Measurements from ENCODE around the gene GRIK4.
"Not testable (repeated sequence)": the region's sequence is repeated elsewhere in the genome, so short reads cannot be mapped to it uniquely, and the experiment has no call there.

The GRIK4 gene

DNA sequence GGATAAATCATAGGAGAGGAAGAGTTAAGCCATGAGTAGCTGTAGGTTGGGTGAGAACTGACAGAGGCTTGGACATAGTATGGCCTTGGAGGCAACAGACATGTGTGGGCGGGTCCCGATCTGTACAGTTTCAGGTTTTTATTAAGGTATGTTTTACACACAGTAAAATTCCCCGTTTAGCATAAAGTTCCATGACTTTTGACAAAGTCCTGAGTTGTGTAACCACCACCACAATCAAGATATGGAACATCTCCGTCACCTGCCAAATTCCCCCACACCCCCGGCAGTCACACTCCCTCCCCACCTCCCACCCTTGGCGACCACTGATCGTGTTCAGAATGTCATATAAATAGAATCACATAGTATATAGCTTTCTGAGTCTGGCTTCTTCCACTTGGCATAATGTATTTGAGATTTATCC is 68.1 kb downstream of the GRIK4 start:
- Histone ChIP-seq H3K36me3 (ENCODE audit: control insufficient read depth, insufficient read depth, low read length) (no peaks in the 10 kb centered on the region), H3K27ac (ENCODE audit: low read depth, low read length) (no peak overlapping the region), H3K27me3 (ENCODE audit: control insufficient read depth, insufficient read depth, low read length) (no peaks in the 10 kb centered on the region), H3K4me3 (ENCODE audit: low read length) (no peak overlapping the region), H3K4me1 (ENCODE audit: control insufficient read depth, insufficient read depth, low read length) (no peaks in the 10 kb centered on the region), H3K9ac (ENCODE audit: low read length) (no peak overlapping the region)

DNA sequence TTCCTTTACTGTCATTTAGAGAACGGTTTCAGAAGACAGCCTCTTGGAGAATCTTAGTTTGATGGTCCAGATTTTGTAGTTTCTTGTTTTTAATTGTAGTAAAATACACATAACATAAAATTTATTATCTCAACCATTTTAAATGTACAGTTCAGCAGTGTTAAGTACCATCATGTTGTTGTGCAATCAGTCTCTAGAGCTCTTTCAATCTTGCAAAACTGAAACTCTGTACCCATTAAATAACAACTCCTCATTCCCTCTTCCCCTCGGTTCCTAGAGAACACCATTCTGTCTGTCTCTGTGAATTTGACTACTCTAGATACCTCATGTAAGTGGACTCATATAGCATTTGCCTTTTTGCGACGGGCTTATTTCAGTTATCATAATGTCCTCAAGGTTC is 69.8 kb downstream of the GRIK4 start:
- Histone ChIP-seq H3K27ac (ENCODE audit: low read depth, low read length) (no peak overlapping the region), H3K4me1 (ENCODE audit: control insufficient read depth, insufficient read depth, low read length) (no peaks in the 10 kb centered on the region)

DNA sequence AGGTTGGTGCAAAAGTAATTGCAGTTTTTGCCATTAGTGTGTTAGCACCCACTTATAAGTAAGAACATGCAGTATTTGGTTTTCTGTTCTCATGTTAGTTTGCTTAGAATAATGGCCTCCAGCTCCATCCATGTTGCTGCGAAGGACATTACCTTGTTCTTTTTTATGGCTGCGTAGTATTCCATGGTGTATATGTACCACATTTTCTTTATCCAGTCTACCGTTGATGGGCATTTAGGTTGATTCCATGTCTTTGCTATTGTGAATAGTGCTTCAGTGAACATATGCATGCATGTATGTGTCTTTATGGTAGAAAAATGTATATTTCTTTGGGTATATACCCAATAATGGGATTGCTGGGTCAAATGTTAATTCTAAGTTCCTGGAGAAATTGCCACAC is 71.0 kb downstream of the GRIK4 start:
- H3K4me3 ChIP-seq (ENCODE audit: low read length); H3K9ac ChIP-seq (ENCODE audit: low read length); H3K36me3 ChIP-seq (ENCODE audit: control insufficient read depth, insufficient read depth, low read length); H3K27ac ChIP-seq (ENCODE audit: low read depth, low read length); H3K4me1 ChIP-seq (ENCODE audit: control insufficient read depth, insufficient read depth, low read length); H3K27me3 ChIP-seq (ENCODE audit: control insufficient read depth, insufficient read depth, low read length): not testable (repeated sequence)

More for the DNA sequence above, 69.8 kb downstream of the GRIK4 start:
- Histone ChIP-seq H3K4me3 (ENCODE audit: low read length) (no peak overlapping the region), H3K27me3 (ENCODE audit: control insufficient read depth, insufficient read depth, low read length) (no peaks in the 10 kb centered on the region), H3K36me3 (ENCODE audit: control insufficient read depth, insufficient read depth, low read length) (no peaks in the 10 kb centered on the region), H3K9ac (ENCODE audit: low read length) (no peak overlapping the region)

DNA sequence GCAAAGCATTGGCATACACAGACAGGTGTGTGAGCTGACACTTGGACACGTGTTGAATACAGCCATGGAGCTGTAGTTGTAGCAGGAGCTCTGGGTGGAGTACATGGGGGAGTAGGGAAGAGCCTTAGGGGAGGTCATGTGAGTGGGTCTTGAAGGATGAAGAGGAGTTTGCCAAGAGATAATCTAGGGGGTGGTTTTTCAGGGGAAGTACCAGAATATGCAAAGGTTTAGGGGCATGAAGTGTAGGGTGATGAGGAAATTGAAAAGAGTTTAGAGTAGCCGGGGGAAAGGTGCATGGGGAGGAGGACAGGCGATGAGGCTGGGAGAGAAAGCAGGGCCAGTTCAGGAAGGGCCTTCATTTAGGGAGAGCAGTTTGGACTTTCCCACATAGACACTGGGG is 74.5 kb downstream of the GRIK4 start:
- H3K27ac ChIP-seq (ENCODE audit: low read depth, low read length): no peak overlapping the region
- no peak overlapping the region for H3K4me3 ChIP-seq (ENCODE audit: low read length)
- no peak overlapping the region for H3K9ac ChIP-seq (ENCODE audit: low read length)
- no peaks in the 10 kb centered on the region for H3K27me3 ChIP-seq (ENCODE audit: control insufficient read depth, insufficient read depth, low read length)
- H3K4me1 ChIP-seq (ENCODE audit: control insufficient read depth, insufficient read depth, low read length): no peaks in the 10 kb centered on the region
- H3K36me3 ChIP-seq (ENCODE audit: control insufficient read depth, insufficient read depth, low read length): no peaks in the 10 kb centered on the region

DNA sequence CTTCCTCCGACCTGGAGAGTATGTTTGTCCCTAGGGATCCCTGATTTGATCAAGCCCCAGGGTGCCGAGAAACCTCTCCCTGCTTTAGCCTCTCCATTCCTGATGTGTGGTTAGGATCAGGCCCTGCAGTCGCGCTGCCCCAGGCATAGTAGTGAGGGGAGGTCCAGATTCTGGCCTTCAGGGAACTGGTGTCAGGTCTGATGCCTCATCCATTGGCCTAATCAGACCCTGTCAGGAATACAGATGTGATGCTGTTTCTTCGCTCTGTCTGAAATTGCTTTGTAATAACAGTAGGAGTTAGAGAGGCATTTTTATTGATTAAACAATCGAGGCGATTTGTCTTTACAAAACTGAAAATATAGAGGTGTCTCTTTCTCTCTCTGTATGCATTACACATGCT is 75.2 kb downstream of the GRIK4 start:
- H3K36me3 ChIP-seq (ENCODE audit: control insufficient read depth, insufficient read depth, low read length): no peaks in the 10 kb centered on the region
- H3K9ac ChIP-seq (ENCODE audit: low read length): no peak overlapping the region
- no peak overlapping the region for H3K27ac ChIP-seq (ENCODE audit: low read depth, low read length)
- no peaks in the 10 kb centered on the region for H3K4me1 ChIP-seq (ENCODE audit: control insufficient read depth, insufficient read depth, low read length)
- no peak overlapping the region for H3K4me3 ChIP-seq (ENCODE audit: low read length)
- no peaks in the 10 kb centered on the region for H3K27me3 ChIP-seq (ENCODE audit: control insufficient read depth, insufficient read depth, low read length)

DNA sequence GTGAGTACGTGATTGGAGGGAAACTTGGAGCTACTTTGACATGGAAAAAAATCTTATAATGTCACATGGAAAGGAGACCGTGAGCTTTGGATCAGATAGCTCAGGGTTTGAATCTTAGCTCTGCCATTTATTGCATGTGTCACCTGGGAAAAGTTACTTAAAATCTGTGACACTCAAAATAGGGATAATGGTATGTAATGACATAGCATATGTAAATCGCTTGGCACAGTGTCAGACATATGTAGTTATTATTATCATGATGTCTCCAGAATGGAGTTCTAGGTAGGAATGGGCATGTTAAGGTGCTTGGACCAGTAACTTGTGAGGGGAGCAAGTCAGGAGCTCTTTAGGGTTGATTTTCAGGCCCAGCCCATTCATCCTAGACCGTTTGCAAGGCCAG is 75.8 kb downstream of the GRIK4 start:
- no peaks in the 10 kb centered on the region for H3K36me3 ChIP-seq (ENCODE audit: control insufficient read depth, insufficient read depth, low read length)
- H3K4me1 ChIP-seq (ENCODE audit: control insufficient read depth, insufficient read depth, low read length): no peaks in the 10 kb centered on the region
- no peak overlapping the region for H3K27ac ChIP-seq (ENCODE audit: low read depth, low read length)
- no peak overlapping the region for H3K9ac ChIP-seq (ENCODE audit: low read length)
- no peak overlapping the region for H3K4me3 ChIP-seq (ENCODE audit: low read length)
- H3K27me3 ChIP-seq (ENCODE audit: control insufficient read depth, insufficient read depth, low read length): no peaks in the 10 kb centered on the region

DNA sequence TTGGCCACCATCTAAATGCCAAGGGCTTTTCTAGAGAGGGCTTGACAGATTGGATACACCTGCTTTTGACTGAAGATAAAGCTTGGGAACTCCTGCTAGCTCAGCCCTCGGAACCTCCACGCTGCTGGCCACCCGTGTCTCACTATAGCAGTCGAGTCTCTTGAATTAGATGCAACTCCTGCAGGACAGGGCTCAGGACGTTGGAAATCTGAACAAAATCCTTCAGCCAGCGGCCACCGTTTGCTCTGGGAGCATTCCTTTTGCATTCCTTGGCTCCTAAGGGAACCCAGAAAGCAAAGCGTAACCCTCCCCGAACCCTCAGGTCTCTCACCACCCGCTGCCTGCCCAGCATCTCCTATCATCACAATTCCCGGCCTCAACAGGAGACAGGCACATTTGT is 77.8 kb downstream of the GRIK4 start:
- Histone ChIP-seq H3K9ac (ENCODE audit: low read length) (no peak overlapping the region), H3K4me3 (ENCODE audit: low read length) (no peak overlapping the region), H3K36me3 (ENCODE audit: control insufficient read depth, insufficient read depth, low read length) (no peaks in the 10 kb centered on the region), H3K4me1 (ENCODE audit: control insufficient read depth, insufficient read depth, low read length) (no peaks in the 10 kb centered on the region), H3K27ac (ENCODE audit: low read depth, low read length) (no peak overlapping the region), H3K27me3 (ENCODE audit: control insufficient read depth, insufficient read depth, low read length) (no peaks in the 10 kb centered on the region)

DNA sequence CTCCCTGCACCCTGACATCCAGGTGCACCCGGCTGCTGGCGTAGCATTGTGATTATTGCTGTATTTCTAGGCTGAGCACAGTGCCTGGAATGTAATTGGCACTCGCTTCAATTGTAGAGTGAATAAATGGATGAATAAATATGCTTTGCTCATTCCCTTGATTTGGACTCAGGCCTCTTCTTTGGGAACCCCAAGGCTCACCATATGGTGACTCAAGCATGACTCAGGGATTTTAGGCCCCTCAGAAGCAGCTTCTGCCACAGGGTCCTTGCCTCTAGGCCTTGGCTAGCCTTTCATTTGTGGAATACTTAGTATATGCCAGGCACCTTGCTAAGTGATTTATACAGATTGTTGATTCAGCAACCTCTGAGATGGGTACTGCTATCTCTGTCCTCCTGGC is 78.9 kb downstream of the GRIK4 start:
- H3K4me3 ChIP-seq (ENCODE audit: low read length): no peak overlapping the region
- no peak overlapping the region for H3K9ac ChIP-seq (ENCODE audit: low read length)
- H3K36me3 ChIP-seq (ENCODE audit: control insufficient read depth, insufficient read depth, low read length): no peaks in the 10 kb centered on the region

DNA sequence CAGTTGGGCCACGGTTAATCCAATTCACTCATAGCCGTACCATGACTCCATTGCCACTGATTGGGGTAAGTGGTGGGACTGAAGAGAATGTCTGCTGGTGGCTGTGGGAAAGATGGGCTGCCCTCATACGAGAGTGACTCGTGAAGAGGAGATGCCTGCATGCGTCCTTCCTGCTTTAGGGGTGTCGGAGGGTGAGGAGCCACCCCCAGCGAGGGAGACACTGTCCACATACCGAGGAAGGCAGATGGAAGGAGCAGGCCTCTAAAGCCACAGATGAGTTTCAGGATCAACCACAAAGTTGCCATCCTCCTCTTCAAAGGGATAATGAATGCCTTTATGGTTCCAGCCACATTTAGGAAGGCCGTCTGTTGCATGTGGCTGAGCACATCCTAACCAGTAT is 83.2 kb downstream of the GRIK4 start:
- no peak overlapping the region for H3K9ac ChIP-seq (ENCODE audit: low read length)
- no peak overlapping the region for H3K27ac ChIP-seq (ENCODE audit: low read depth, low read length)
- no peaks in the 10 kb centered on the region for H3K4me1 ChIP-seq (ENCODE audit: control insufficient read depth, insufficient read depth, low read length)
- H3K27me3 ChIP-seq (ENCODE audit: control insufficient read depth, insufficient read depth, low read length): no peaks in the 10 kb centered on the region
- H3K4me3 ChIP-seq (ENCODE audit: low read length): no peak overlapping the region
- no peaks in the 10 kb centered on the region for H3K36me3 ChIP-seq (ENCODE audit: control insufficient read depth, insufficient read depth, low read length)

More for the DNA sequence above, 78.9 kb downstream of the GRIK4 start:
- Histone ChIP-seq H3K4me1 (ENCODE audit: control insufficient read depth, insufficient read depth, low read length) (no peaks in the 10 kb centered on the region), H3K27me3 (ENCODE audit: control insufficient read depth, insufficient read depth, low read length) (no peaks in the 10 kb centered on the region), H3K27ac (ENCODE audit: low read depth, low read length) (no peak overlapping the region)

DNA sequence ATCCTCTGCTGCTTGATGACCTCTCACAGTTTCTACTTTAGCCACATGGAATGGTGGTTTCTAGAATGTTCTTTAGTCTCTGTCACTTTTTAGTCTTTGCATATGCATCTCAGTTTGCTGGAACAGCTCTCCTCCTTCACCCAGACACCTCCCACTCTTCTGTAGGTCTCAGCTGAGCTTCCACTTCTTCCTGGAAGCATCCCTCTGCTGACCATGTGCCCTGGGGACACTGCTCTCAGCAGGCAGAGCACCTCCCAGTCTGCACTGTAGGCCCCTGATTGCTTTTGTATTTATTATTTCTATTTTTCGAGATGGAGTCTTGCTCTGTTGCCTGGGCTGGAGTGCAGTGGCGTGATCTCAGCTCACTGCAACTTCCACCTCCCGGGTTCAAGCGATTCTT is 84.0 kb downstream of the GRIK4 start:
- Histone ChIP-seq H3K27ac (ENCODE audit: low read depth, low read length) (no peak overlapping the region), H3K9ac (ENCODE audit: low read length) (no peak overlapping the region), H3K27me3 (ENCODE audit: control insufficient read depth, insufficient read depth, low read length) (no peaks in the 10 kb centered on the region), H3K36me3 (ENCODE audit: control insufficient read depth, insufficient read depth, low read length) (no peaks in the 10 kb centered on the region), H3K4me1 (ENCODE audit: control insufficient read depth, insufficient read depth, low read length) (no peaks in the 10 kb centered on the region), H3K4me3 (ENCODE audit: low read length) (no peak overlapping the region)

DNA sequence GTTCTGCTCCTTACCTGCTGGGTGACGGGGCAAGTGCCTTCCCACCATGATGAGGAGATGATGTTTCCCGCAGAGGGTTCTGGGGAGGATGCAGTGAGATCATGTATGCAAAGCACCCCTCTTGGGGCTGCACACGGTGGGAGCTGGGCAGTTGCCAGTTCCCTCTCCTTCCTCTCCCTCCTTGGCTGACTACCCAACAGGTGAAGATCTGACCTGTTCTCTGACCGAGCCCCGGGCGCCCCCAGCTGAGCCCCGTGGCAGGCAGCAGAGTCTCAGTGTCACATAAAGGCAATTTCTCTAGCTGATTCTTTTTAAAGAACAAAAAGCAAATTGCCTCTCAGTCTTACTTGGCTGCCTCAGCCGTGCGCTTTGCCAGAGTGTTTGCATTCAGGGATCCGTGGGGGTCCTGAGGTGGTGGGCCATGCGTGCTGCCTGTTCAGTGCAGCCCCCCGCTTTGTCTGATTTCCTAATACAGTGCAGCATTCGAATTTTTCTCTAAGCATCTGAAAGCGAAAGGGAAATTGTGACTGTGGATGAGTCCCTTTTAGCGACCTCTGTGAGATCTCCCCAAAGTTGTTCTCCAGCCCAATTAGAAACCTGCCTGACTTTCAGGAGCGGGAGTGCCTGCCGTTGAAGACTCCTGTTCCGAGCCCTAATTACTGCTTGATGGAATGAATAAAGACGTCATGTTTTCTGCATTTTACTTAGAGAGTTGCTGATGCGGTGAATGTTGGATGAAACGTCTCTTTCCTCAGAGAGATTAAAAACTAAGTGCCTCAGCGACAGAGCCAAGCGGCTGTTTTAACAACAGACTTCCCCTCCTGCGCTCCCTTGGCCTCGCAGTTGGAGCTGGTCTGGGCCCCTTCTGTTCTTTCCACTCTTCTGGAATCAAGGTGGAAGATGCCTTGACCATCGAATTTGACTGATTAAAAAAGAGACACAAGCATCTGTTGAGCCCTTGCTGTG is 86.0 kb downstream of the GRIK4 start:
- Histone ChIP-seq H3K36me3 (ENCODE audit: control insufficient read depth, insufficient read depth, low read length) (no peaks in the 10 kb centered on the region), H3K9ac (ENCODE audit: low read length) (no peak overlapping the region), H3K27ac (ENCODE audit: low read depth, low read length) (no peak overlapping the region), H3K4me3 (ENCODE audit: low read length) (no peak overlapping the region), H3K4me1 (ENCODE audit: control insufficient read depth, insufficient read depth, low read length) (no peaks in the 10 kb centered on the region), H3K27me3 (ENCODE audit: control insufficient read depth, insufficient read depth, low read length) (no peaks in the 10 kb centered on the region)

DNA sequence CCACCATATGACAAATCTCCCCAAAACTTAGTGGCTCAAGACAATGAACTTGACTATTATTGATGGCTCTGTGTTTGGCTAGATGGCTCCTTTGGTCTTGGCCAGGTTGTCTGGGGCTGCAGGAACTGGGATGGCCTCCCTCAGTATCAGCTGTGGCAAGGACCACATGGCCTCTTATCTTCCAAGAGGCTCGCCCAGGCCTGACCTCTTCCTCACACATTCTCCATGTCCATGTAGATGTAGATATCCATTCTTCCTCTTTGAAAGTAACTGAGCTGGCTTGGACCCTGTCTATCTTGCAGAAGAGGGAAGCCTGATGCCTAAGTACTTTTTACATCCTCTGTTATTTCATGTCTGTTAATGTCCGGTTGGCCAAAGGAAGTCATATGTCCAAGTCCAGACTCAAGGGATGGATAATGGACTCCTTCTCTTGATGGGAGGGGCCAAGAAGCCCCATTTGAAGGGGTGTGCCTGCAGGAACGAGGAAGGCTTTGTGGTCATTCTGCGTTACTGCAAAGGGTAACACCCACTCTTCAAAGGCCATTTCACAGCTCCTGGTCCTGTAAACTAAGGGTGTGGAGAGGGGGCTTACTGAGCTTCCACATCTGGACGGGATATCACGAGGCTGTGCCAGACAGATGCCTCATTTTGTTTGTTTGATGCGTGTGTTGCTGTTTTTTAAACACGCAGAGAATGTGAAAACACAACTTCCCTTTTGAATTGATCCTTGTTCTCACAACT is 87.1 kb downstream of the GRIK4 start:
- Histone ChIP-seq H3K4me3 (ENCODE audit: low read length) (no peak overlapping the region), H3K4me1 (ENCODE audit: control insufficient read depth, insufficient read depth, low read length) (no peaks in the 10 kb centered on the region), H3K27me3 (ENCODE audit: control insufficient read depth, insufficient read depth, low read length) (no peaks in the 10 kb centered on the region), H3K9ac (ENCODE audit: low read length) (no peak overlapping the region), H3K27ac (ENCODE audit: low read depth, low read length) (no peak overlapping the region), H3K36me3 (ENCODE audit: control insufficient read depth, insufficient read depth, low read length) (no peaks in the 10 kb centered on the region)
